CD14-positive monocyte (primary cell): ENCODE measurements around the gene HMCN2. TPM values are rescaled to one million over a fixed set of nuclear protein-coding genes. Genes with fewer than 3 reads are reported as not detected.

Source experiments
- DNase-seq, 3 donors: peaks; one replicate each; pipeline ENCODE4 v3.0.0-alpha.2; 2011 to 2022
- H2AFZ ChIP-seq: 2 replicates; pipeline ENCODE4 v1.6.0; 2012; ENCODE audit warnings: mild to moderate bottlenecking, low read depth, low read length, inconsistent platforms; ENCODE audit not compliant: insufficient read depth, poor library complexity, severe bottlenecking
- H3K27ac ChIP-seq, 2 donors: 1 replicate in 1 of 2; 2 replicates in 1 of 2; pipeline ENCODE4 v1.5.1; 2012 to 2013; ENCODE audit warnings: low read length in 2 of 2, control low read depth in 1 of 2, inconsistent platforms in 1 of 2, low read depth in 1 of 2, mild to moderate bottlenecking in 1 of 2
- H3K27me3 ChIP-seq, 2 donors: one replicate each; pipeline versions ENCODE4 v1.6.0 to v1.6.1; 2011 to 2013; ENCODE audit warnings: low read length in 2 of 2; ENCODE audit not compliant: control insufficient read depth in 2 of 2, insufficient read depth in 2 of 2
- H3K36me3 ChIP-seq, 2 donors: replicated peaks in 1 of 2; 1 replicate in 1 of 2; 2 replicates in 1 of 2; pipeline versions ENCODE4 v1.5.1 to v1.6.1; 2012 to 2013; ENCODE audit warnings: low read length in 2 of 2, control low read depth in 1 of 2, inconsistent platforms in 1 of 2, mild to moderate bottlenecking in 1 of 2; ENCODE audit not compliant: insufficient read depth in 2 of 2, control insufficient read depth in 1 of 2
- H3K4me1 ChIP-seq, 2 donors: 1 replicate in 1 of 2; 2 replicates in 1 of 2; pipeline versions ENCODE4 v1.5.1 to v1.6.1; 2012 to 2013; ENCODE audit warnings: low read length in 2 of 2, control low read depth in 1 of 2, inconsistent platforms in 1 of 2, mild to moderate bottlenecking in 1 of 2, moderate library complexity in 1 of 2; ENCODE audit not compliant: insufficient read depth in 2 of 2, control insufficient read depth in 1 of 2
- H3K4me2 ChIP-seq: replicated peaks from 2 replicates; pipeline ENCODE3; 2012; ENCODE audit warnings: low read length, moderate library complexity, mild to moderate bottlenecking; ENCODE audit not compliant: poor library complexity, severe bottlenecking; ENCODE audit errors: extremely low read depth
- H3K4me3 ChIP-seq, 3 experiments: fragments of 200-600 bp in 1 of 3; sonication (generic) in 1 of 3; replicated peaks in 1 of 3; 1 replicate in 2 of 3; 2 replicates in 1 of 3; pipeline ENCODE4 v1.5.1; 2011 to 2013; ENCODE audit warnings: low read length in 3 of 3, mild to moderate bottlenecking in 3 of 3, control low read depth in 2 of 3, low read depth in 2 of 3, inconsistent platforms in 1 of 3, moderate library complexity in 1 of 3
- H3K79me2 ChIP-seq: 2 replicates; pipeline ENCODE4 v1.6.0; 2012; ENCODE audit warnings: mild to moderate bottlenecking, control low read depth, inconsistent platforms, low read length, moderate library complexity; ENCODE audit not compliant: insufficient read depth
- H3K9ac ChIP-seq: 2 replicates; pipeline ENCODE4 v1.6.0; 2017; ENCODE audit warnings: low read length, mild to moderate bottlenecking; ENCODE audit not compliant: insufficient read depth, poor library complexity, severe bottlenecking
- H3K9me3 ChIP-seq, 2 donors: replicated peaks in 1 of 2; 1 replicate in 1 of 2; 2 replicates in 1 of 2; pipeline versions ENCODE4 v1.5.1 to v1.6.1; 2012 to 2013; ENCODE audit warnings: low read length in 2 of 2, control low read depth in 1 of 2; ENCODE audit not compliant: control insufficient read depth in 1 of 2, insufficient read depth in 1 of 2
- H4K20me1 ChIP-seq: 2 replicates; pipeline ENCODE4 v1.6.0; 2012; ENCODE audit warnings: mild to moderate bottlenecking, low read length, control low read depth, moderate library complexity; ENCODE audit not compliant: insufficient read depth
- H3K27ac Mint-ChIP-seq, 7 donors: one replicate each; pipeline ENCODE4 v1.8.0; 2020; ENCODE audit warnings: mild to moderate bottlenecking in 7 of 7, mixed read lengths in 7 of 7, moderate library complexity in 6 of 7, inconsistent platforms in 2 of 7
- H3K27me3 Mint-ChIP-seq, 3 donors: one replicate each; pipeline ENCODE4 v1.8.0; 2021 to 2022; ENCODE audit warnings: low read depth in 3 of 3, mild to moderate bottlenecking in 3 of 3, mixed read lengths in 3 of 3, moderate library complexity in 3 of 3, inconsistent platforms in 1 of 3
- H3K36me3 Mint-ChIP-seq, 2 donors: one replicate each; pipeline ENCODE4 v1.8.0; 2020; ENCODE audit warnings: mixed read lengths in 2 of 2, inconsistent platforms in 1 of 2, mild to moderate bottlenecking in 1 of 2
- H3K4me1 Mint-ChIP-seq: one replicate; pipeline ENCODE4 v1.8.0; 2020; ENCODE audit warnings: mild to moderate bottlenecking, mixed read lengths
- H3K4me3 Mint-ChIP-seq, 2 donors: one replicate each; pipeline ENCODE4 v1.8.0; 2020; ENCODE audit warnings: mild to moderate bottlenecking in 2 of 2, mixed read lengths in 2 of 2, moderate library complexity in 1 of 2
- H3K9me3 Mint-ChIP-seq, 7 donors: one replicate each; pipeline ENCODE4 v1.8.0; 2020 to 2022; ENCODE audit warnings: mixed read lengths in 7 of 7, mild to moderate bottlenecking in 6 of 7, moderate library complexity in 6 of 7, inconsistent platforms in 2 of 7
- CTCF ChIP-seq: fragments of 200-600 bp; IDR thresholded peaks from one replicate; pipeline ENCODE4 v1.8.0; 2022; ENCODE audit warnings: antibody characterized with exemption, mild to moderate bottlenecking
- WGBS: methylation state at CpG from one replicate; pipeline ENCODE4 v1.1.5; 2013; ENCODE audit warnings: missing lambda C conversion rate; ENCODE audit not compliant: insufficient coverage; 5-methylcytosine and 5-hydroxymethylcytosine counted together
- intact Hi-C, 2 donors: fragments of 100-400 bp; cut with micrococcal nuclease; formaldehyde crosslinking; loops; one replicate each; pipeline versions ENCODE4 v1.15.0 to v1.15.1; 2023
- polyA plus RNA-seq, 3 donors: library from polyadenylated mRNA; depleted of rRNA in 1 of 3; unstranded in 2 of 3; stranded (reverse) in 1 of 3; fragments of 300-500 nt in 2 of 3; fragments of >200 nt in 1 of 3; fragmentation: Illumina TruSeq in 2 of 3; gene quantifications; 1 replicate in 2 of 3; 2 replicates in 1 of 3; pipeline ENCODE4 v1.2.3, GENCODE V29; 2012 to 2021

Gene HMCN2
- polyA plus RNA-seq, 3 donors, result not detected

GRCh38 chr9:130446101-130446861, 180.7 kb downstream of the HMCN2 start:
- WGBS, result 71% methylated on average over 12 of the region's 16 CpGs
- peaks cover 3 to 8% of the 10 kb centered on the region in 2 donors for H3K9me3 ChIP-seq
- DNase-seq, result no peak
- Mint-ChIP-seq H3K4me1 (peaks cover 25% of the 10 kb centered on the region), H3K36me3 (no peaks in the 10 kb centered on the region), H3K27me3 (peaks cover 39 to 57% (median 48%) of the 10 kb centered on the region in 3 donors), H3K9me3 (peaks cover 4 to 15% (median 12%) of the 10 kb centered on the region in 7 donors), H3K4me3 (peak overlapping the region in 1 of 2 donors; percentile 74), H3K27ac (no peak overlapping the region)
- no peak overlapping the region for H2AFZ ChIP-seq
- peaks cover 18 to 35% of the 10 kb centered on the region in 2 donors for H3K4me1 ChIP-seq
- H3K4me2 ChIP-seq, result no peak overlapping the region
- TF ChIP-seq CTCF, result no peak
- no peaks in the 10 kb centered on the region for H3K79me2 ChIP-seq
- no peaks in the 10 kb centered on the region for H3K36me3 ChIP-seq
- H3K4me3 ChIP-seq, result no peak overlapping the region
- H3K9ac ChIP-seq, result no peak overlapping the region
- H4K20me1 ChIP-seq, result no peaks in the 10 kb centered on the region
- H3K27me3 ChIP-seq, result peaks cover 14 to 25% of the 10 kb centered on the region in 2 donors
- intact Hi-C loops, result no loop called here
- H3K27ac ChIP-seq, result no peak overlapping the region

- Histone ChIP-seq H4K20me1 (no peaks in the 10 kb centered on the region), H3K4me1 (peaks cover 18 to 35% of the 10 kb centered on the region in 2 donors), H3K9ac (peak overlapping the region; percentile 18), H3K9me3 (no peaks in the 10 kb centered on the region), H3K4me2 (peak overlapping the region; percentile 1), H3K4me3 (no peak overlapping the region), H3K27me3 (peaks cover 14 to 25% of the 10 kb centered on the region in 2 donors), H3K79me2 (no peaks in the 10 kb centered on the region), H2AFZ (peak overlapping the region; percentile 65), H3K36me3 (no peaks in the 10 kb centered on the region), H3K27ac (no peak overlapping the region)
- TF ChIP-seq CTCF, result no peak
- intact Hi-C loops, result no loop called here
- DNase-seq, result no peak
- Mint-ChIP-seq H3K27me3 (peaks cover 38 to 65% (median 46%) of the 10 kb centered on the region in 3 donors), H3K27ac (no peak overlapping the region), H3K36me3 (no peaks in the 10 kb centered on the region), H3K9me3 (peaks cover 0 to 5% (median 2%) of the 10 kb centered on the region in 7 donors), H3K4me3 (no peak overlapping the region), H3K4me1 (peaks cover 25% of the 10 kb centered on the region)
- 80% methylated on average over 8 of the region's 12 CpGs for WGBS
Measured at GRCh38 chr9:130447193-130447816, 181.7 kb downstream of the HMCN2 start.
